Mucosa of rectum (tissue), 2 donors: Measurements from ENCODE around the gene SP3.
A peak's percentile ranks its signal among the peaks of the same experiment; 100 is the strongest.

Experiments
- H3K27ac ChIP-seq, 2 donors: one replicate each; pipeline ENCODE4 v1.7.0; 2013; ENCODE audit warnings: inconsistent platforms in 2 of 2, low read depth in 2 of 2, low read length in 2 of 2
- H3K27me3 ChIP-seq, 2 donors: one replicate each; pipeline ENCODE4 v1.7.0; 2013; ENCODE audit warnings: low read length in 2 of 2; ENCODE audit not compliant: control insufficient read depth in 2 of 2, insufficient read depth in 2 of 2
- H3K36me3 ChIP-seq, 2 donors: one replicate each; pipeline ENCODE4 v1.7.0; 2013; ENCODE audit warnings: low read length in 2 of 2; ENCODE audit not compliant: control insufficient read depth in 2 of 2, insufficient read depth in 2 of 2
- H3K4me1 ChIP-seq, 2 donors: one replicate each; pipeline ENCODE4 v1.7.0; 2013; ENCODE audit warnings: low read length in 2 of 2, mild to moderate bottlenecking in 1 of 2; ENCODE audit not compliant: control insufficient read depth in 2 of 2, insufficient read depth in 2 of 2
- H3K4me3 ChIP-seq, 2 donors: one replicate each; pipeline ENCODE4 v1.7.0; 2013; ENCODE audit warnings: low read length in 2 of 2
- H3K9ac ChIP-seq, 2 donors: one replicate each; pipeline ENCODE4 v1.7.0; 2013; ENCODE audit warnings: low read length in 2 of 2, low read depth in 1 of 2, mild to moderate bottlenecking in 1 of 2
- H3K9me3 ChIP-seq, 2 donors: one replicate each; pipeline ENCODE4 v1.7.0; 2013; ENCODE audit warnings: low read length in 2 of 2; ENCODE audit not compliant: control insufficient read depth in 2 of 2
- donor health status: healthy.
- donor health status: Normal muscosa, but diverticular disease.

The SP3 gene

GRCh38 chr2:173959909-173960308, 5.3 kb downstream of the SP3 start:
- Histone ChIP-seq H3K27me3 (no peaks in the 10 kb centered on the region), H3K27ac (peak overlapping the region in 1 of 2 donors; percentile 1), H3K36me3 (peaks cover 11 to 12% of the 10 kb centered on the region in 2 donors), H3K9me3 (no peaks in the 10 kb centered on the region), H3K4me3 (peak overlapping the region in 1 of 2 donors; percentile 11), H3K9ac (no peak overlapping the region), H3K4me1 (peaks cover 27 to 38% of the 10 kb centered on the region in 2 donors)

- Histone ChIP-seq H3K4me3 (no peak overlapping the region), H3K27me3 (no peaks in the 10 kb centered on the region), H3K4me1 (peaks cover 27 to 38% of the 10 kb centered on the region in 2 donors), H3K9ac (no peak overlapping the region), H3K36me3 (peaks cover 15% of the 10 kb centered on the region in 2 donors), H3K9me3 (no peaks in the 10 kb centered on the region), H3K27ac (no peak overlapping the region)
Observed at GRCh38 chr2:173959358-173959884, 5.8 kb downstream of the SP3 start.

- H3K36me3 ChIP-seq: peaks cover 18 to 20% of the 10 kb centered on the region in 2 donors
- H3K27ac ChIP-seq: no peak overlapping the region
- H3K4me3 ChIP-seq: no peak overlapping the region
- peaks cover 29 to 41% of the 10 kb centered on the region in 2 donors for H3K4me1 ChIP-seq
- H3K27me3 ChIP-seq: no peaks in the 10 kb centered on the region
- no peak overlapping the region for H3K9ac ChIP-seq
- H3K9me3 ChIP-seq: no peaks in the 10 kb centered on the region
Observed at GRCh38 chr2:173958198-173958846, 6.9 kb downstream of the SP3 start.

GRCh38 chr2:173957517-173957916, 7.7 kb downstream of the SP3 start:
- Histone ChIP-seq H3K27me3 (no peaks in the 10 kb centered on the region), H3K36me3 (peaks cover 22 to 27% of the 10 kb centered on the region in 2 donors), H3K4me1 (peaks cover 35 to 48% of the 10 kb centered on the region in 2 donors), H3K27ac (no peak overlapping the region), H3K4me3 (no peak overlapping the region), H3K9me3 (no peaks in the 10 kb centered on the region), H3K9ac (no peak overlapping the region)

- no peak overlapping the region for H3K9ac ChIP-seq
- peaks cover 31 to 48% of the 10 kb centered on the region in 2 donors for H3K4me1 ChIP-seq
- no peaks in the 10 kb centered on the region for H3K9me3 ChIP-seq
- H3K27me3 ChIP-seq: no peaks in the 10 kb centered on the region
- no peak overlapping the region for H3K27ac ChIP-seq
- H3K4me3 ChIP-seq: no peak overlapping the region
- peaks cover 22 to 32% of the 10 kb centered on the region in 2 donors for H3K36me3 ChIP-seq
Observed at GRCh38 chr2:173956454-173956853, 8.7 kb downstream of the SP3 start.

- no peak overlapping the region for H3K9ac ChIP-seq
- peaks cover 22 to 32% of the 10 kb centered on the region in 2 donors for H3K36me3 ChIP-seq
- H3K4me3 ChIP-seq: no peak overlapping the region
- no peaks in the 10 kb centered on the region for H3K27me3 ChIP-seq
- peaks cover 31 to 44% of the 10 kb centered on the region in 2 donors for H3K4me1 ChIP-seq
- H3K9me3 ChIP-seq: no peaks in the 10 kb centered on the region
- no peak overlapping the region for H3K27ac ChIP-seq
Observed at GRCh38 chr2:173955867-173956266, 9.3 kb downstream of the SP3 start.

GRCh38 chr2:173955004-173955403, 10.2 kb downstream of the SP3 start:
- H3K9ac ChIP-seq: no peak overlapping the region
- peaks cover 25 to 32% of the 10 kb centered on the region in 2 donors for H3K36me3 ChIP-seq
- no peak overlapping the region for H3K4me3 ChIP-seq
- no peak overlapping the region for H3K27ac ChIP-seq
- H3K27me3 ChIP-seq: no peaks in the 10 kb centered on the region
- H3K9me3 ChIP-seq: no peaks in the 10 kb centered on the region
- peaks cover 31 to 42% of the 10 kb centered on the region in 2 donors for H3K4me1 ChIP-seq

GRCh38 chr2:173953047-173953424, 12.1 kb downstream of the SP3 start:
- Histone ChIP-seq H3K27me3 (no peaks in the 10 kb centered on the region), H3K4me1 (peaks cover 28 to 35% of the 10 kb centered on the region in 2 donors), H3K4me3 (peak overlapping the region in 1 of 2 donors; percentile 5), H3K9ac (no peak overlapping the region), H3K27ac (no peak overlapping the region), H3K36me3 (peaks cover 27 to 32% of the 10 kb centered on the region in 2 donors), H3K9me3 (no peaks in the 10 kb centered on the region)

GRCh38 chr2:173952267-173953046, 12.7 kb downstream of the SP3 start:
- Histone ChIP-seq H3K27ac (no peak overlapping the region), H3K4me3 (peak overlapping the region in 1 of 2 donors; percentile 29), H3K36me3 (peaks cover 27 to 32% of the 10 kb centered on the region in 2 donors), H3K9ac (no peak overlapping the region), H3K27me3 (no peaks in the 10 kb centered on the region), H3K9me3 (no peaks in the 10 kb centered on the region), H3K4me1 (peaks cover 25 to 30% of the 10 kb centered on the region in 2 donors)

- peaks cover 8 to 11% of the 10 kb centered on the region in 2 donors for H3K36me3 ChIP-seq
Observed at GRCh38 chr2:173948842-173949241, 16.3 kb downstream of the SP3 start.

More at GRCh38 chr2:173948842-173949241, 16.3 kb downstream of the SP3 start:
- no peaks in the 10 kb centered on the region for H3K27me3 ChIP-seq
- peaks cover 6 to 12% of the 10 kb centered on the region in 2 donors for H3K4me1 ChIP-seq
- H3K27ac ChIP-seq: no peak overlapping the region
- no peaks in the 10 kb centered on the region for H3K9me3 ChIP-seq
- no peak overlapping the region for H3K9ac ChIP-seq
- H3K4me3 ChIP-seq: no peak overlapping the region
